ENCODE results near the gene MX1.

MX1 gene

DNA sequence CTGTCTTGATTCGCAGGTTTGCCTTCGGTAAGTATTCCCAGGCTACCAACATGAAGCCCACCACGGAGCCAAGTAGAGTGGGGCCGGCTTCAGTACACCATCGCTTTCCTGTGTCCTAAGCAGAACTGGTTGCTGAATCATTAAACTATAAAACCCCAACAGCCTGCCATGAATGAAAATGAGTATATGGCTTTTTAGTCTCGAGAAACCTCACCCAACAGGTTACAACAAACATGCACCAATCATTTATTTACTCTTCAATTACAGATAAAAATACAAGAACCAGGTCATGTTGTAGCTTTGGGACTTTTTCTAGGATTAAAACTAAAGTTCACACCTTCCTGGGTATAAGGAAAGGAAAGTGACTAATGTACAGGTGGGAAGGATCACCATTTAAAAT lies 74.3 kb downstream of the MX1 start:
- DNase-seq, result no peak

DNA sequence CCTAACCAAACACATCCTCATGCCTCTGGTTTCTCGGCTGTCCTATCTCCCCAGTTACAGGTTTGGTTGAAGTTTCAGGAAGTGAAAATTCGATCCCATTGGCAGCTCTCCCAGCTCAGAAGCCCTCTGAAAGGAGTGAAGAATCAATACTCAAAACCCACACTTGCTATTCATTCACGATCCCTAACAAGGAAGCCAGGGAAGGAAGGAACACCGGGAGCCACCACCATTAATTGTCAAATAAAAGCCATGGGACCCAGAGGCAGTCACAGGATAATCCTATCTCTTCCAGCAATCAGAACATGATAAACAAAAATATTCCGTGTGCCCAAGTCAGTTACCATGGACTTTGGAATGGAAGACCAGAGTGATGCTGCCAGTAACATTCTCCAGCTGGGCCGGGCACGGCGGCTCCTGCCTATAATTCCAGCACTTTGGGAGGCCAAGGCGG lies 74.9 kb downstream of the MX1 start:
- DNase-seq, result no peak

DNA sequence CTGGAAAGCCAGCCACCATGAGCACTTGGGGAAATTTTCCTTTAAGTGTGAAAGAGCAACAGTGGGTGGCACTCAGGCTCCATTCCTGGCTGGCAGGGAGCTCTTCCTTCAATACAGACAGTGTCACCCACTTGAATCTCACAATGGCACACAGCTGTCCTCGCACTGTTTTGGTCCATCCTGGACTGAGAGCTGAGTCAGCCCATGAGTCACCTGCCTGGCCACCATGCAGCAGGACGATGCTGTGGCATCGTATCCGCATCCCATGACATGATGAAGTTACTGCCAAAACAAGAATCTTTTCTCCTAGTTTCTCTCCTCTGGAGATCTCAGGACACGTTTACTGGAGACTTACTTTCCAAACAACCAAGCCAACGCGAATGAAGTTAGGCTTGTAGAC lies 75.9 kb downstream of the MX1 start:
- DNase-seq, result no peak

DNA sequence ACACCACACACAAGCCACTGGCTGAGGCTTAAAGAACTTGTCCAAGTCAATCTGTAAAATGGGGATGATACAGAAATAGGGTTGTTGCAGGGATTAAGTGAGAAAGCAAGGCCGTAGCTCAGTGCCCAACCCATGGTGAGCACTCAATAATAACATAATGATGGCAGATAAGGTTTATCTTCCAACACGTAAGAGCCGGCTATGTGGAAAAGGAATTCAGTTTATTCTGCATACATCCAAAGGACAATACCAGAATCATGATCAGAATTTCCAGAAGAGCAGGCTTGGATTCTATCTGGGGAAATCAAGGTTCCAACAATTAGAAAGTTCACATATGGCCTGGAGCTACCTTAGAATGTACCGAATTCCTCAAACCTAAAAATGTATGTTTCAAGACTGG lies 77.3 kb downstream of the MX1 start:
- DNase-seq, result no peak

DNA sequence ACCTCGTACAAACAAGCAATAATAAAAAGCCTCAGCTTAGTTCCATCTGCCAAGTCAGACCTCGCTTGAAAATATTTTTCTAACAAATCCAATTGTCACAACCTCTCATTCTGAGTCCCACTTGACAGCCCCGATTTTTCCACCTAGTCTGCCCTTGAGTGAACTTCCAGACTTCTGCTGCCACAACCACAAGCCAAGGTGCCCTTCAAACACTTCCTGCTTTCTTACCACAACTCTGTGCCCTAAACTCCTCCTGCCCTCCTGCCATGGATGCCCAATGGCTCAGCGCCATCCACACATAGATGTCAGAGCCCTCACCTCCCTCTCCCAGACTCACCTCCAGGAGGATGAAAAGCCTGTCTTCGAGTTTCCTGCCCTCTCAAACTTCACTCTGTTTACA lies 78.0 kb downstream of the MX1 start:
- no peak for DNase-seq

DNA sequence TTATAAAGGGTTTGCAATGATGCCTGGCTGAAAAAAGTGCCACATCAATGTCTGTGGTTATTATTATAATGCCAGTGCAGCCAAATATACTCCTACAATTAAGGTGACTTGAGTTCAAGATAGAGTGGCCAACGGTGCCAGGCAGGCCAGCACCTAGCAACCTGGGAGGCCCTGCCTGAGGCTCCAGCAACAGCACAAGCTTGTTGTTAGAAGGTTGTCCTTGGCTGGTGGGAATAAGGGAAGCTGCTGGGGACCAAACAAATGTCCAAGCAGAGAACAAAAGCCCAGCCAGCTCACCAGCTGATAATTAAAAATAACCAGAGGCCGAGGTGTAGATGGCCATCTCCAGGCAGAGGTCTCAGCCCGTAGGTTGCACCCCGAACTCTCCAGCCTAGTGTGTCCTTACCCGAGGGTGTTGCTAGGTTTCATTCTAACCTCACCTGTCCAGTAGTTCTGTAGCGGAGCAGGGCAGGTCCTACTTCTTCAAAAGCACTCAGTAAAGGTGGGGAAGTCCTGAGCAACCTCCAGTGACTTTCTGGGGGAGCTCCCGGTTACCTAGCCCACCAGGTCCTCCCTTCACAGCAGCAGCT lies 80.1 kb downstream of the MX1 start:
- no peak for DNase-seq

DNA sequence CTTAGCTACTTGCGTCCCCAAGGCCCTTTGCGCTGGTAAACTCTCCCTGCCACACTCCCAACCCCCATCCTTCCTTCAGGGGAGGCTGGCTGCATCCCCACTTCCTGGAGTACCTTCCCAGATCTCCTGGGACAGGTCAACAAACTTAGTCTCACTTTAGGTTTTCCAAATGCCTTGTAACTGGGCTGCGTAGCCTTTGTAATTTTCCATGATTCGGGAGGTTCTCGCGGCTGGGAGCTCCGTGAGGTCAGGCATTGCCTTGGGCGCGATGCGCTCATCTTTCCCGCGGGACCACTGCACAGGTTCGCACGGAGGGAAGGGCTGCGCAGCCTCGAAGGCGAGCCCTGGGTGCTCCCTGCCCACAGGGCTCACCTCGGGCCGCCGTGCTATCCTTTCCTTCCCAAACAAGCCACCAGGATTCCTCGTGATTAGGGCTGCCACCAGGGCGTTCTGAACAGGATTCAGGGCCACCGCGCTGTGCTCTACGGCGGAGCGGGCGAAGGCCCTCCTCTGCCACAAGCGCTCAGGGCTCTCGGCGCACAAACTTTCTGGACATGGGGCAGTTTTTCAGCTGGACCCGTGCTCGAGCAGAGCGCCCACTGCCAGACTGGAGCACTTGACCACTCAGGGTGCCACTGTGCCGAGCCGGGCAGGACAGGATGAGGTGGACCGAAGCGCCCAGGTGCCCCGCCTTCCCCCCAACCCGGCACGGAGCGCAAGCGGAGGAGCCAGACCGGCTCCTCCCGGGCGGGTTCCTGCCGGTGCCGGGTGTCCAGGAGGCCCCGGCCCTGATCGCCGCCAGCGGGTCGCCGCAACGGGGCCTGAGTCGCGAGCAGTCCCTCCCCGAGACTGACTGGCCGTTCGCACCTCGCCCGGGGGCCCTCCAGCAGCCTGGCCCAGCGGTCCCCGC lies 80.8 kb downstream of the MX1 start:
- DNase-seq, result no peak

DNA sequence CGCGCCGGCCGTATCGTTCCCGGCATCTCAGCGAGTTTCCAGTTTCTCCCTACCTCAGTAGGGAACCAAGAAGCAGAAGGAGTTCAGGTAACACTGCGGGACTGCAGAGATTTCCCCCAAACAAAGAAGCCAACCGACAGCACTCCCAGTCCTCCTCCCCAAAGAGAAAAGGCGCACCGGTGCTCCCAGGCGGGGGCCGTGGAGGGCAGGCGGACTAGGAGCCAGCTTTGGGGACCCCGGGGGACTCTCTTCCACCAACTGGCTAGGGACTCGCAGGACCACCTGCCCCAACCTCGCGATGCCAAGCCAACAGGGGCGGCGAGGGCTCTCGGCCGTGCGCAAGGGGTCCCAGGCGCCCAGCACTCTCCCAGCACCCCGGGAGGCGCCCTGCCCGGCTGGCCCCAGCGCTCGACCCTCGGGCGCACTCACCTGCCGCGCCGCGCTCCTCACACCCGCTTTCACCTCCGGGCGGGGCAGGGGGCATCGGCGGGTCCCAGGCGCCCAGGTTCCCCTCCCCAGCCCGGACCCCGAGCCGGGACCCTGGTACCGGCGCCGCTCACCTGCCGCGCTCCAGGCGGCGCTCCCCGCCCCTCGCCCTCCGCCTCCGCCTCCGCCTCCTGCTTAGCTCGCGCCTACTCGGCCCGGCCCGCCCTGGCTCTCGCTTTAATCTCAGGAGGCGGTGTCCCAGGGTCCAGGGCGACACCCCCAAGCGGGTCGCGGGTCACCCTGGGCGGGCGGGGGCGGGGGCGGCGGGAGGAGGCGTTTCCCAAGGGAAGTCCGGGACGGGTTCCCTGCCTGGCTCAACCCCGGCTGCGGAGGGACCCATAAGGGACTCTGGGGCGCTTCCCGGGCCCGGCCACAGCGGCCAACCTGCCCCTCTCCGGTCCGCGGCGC lies 81.7 kb downstream of the MX1 start, which contains the start of gene TMPRSS2:
Gene TMPRSS2 (minus strand): TSS at position 638 of the 894 bp plus-strand sequence. CDS start 10,025 bp downstream, outside the sequence.
- DNase-seq, result no peak

DNA sequence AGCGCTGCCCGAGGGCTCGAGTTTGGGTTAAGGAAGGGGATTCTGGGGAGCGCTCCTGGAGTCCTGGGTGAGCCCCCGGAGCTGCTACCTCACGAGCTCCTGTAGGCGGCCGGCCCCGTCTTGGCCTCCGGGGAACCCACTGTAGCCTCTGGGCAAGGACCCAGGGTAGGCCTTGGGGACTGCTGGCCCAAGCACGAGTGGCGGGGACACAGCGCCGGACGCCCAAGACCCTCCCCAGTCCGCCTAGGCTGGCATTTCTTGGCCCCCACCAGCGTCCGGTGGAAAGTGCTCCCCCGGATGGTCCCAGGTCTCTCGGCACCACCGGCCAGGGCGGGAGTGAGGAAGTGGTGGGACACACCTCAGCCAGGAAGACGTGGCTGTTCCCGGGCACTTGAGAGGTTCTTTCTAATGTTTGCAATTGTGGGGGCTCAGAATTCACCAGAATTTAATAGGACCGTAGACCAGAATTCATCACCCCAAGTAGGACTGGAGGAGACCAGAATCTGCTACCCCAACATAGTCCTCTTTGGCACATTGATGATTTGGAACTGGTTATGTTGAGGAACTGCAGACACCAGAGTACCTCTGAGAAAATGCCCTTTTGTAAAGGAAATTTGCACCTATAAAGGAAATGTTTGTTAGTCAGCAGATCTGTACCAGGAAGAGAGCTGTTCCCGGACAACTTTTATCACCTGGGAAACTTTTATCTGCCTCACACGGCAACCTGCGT lies 82.5 kb downstream of the MX1 start:
- no peak for DNase-seq

Data from inflammatory macrophage treated with lipopolysaccharide for 1 hour (primary cell).